ENCODE data around the gene TRPM3.

Gene TRPM3

DNA sequence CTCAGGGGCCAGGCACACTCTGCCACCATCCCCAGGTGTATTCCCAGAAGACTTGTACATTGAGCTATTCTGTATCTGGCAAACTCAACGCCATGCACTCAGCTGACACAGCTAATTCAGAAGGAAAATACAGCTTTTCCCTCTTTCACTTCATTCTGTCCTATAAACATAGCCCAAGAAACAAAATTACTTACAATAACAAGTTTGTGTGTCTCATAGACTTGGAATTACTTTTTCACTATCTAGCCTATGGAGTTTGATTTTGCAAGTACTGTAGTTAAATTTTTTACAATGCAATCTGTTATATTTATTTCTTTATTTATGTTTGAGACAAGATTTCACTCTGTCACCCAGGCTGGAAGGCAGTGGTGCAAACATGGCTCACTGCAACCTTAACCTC is 581.9 kb downstream of the TRPM3 start:
- no peak for DNase-seq

- no peak for DNase-seq
Observed at GRCh38 chr9:70539001-70539400, 582.4 kb downstream of the TRPM3 start.

DNA sequence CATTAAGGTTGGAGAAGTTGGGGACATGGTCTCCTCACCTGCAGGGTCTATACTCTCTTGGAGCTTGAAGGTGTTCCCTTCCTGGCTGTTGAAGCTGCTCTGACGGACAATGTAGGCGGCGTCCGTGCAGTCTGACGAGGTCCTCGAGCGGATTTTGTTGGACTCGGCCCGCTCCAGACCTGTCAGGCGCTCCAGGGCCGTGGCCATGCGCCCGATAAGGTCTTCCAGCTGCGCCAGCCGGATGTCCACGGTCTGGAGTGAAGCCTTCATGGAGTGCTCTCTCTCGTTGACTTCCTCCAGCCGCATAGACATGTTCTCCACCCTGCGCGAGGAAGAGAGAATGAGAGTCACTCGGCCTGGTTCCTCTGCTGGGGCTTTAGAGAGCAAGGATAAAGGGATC is 584.3 kb downstream of the TRPM3 start:
- DNase-seq = no peak

DNA sequence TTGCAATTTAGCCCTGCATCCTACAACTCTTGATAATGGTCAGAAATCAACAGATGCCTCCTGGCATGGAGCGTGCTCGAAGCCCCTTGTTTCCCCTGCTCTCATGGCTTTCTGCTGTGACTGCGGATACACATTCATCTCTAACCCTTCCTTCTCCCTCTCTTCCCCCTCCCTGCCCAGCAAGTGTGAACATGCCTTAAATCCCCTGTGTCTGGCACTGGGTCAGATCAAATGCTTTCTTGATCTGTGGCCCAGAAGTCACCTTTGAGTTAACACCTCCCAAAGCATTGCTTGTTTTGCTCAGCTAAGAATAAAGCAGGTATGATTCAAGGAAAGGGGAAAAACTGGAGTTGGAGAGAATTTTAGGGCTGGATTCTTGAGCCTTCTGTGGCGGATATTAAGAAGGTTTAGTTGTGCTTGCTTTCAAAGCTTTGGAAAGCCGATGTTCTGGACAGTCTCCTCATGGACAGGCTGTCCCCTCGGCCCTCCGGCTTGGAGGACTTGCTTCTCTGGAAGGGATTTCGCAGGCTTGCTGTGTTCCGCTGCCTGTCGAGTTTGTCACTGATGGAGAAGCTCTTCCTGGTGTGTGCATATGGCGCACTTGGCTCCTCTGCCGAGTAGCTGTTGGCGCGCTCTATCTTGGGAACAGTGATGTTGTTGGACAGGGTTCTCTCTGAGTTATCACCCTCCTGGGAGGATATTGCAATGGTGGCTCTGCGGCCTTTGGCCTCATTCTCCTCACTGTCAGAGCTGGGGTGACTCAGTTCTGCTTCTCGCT is 585.7 kb downstream of the TRPM3 start:
- DNase-seq = no peak

GRCh38 chr9:70534471-70534870 is 587.0 kb downstream of the TRPM3 start:
- DNase-seq = no peak

GRCh38 chr9:70534061-70534460 is 587.4 kb downstream of the TRPM3 start:
- DNase-seq = no peak

- no peak for DNase-seq
Observed at GRCh38 chr9:70533492-70533891, 587.9 kb downstream of the TRPM3 start.

DNA sequence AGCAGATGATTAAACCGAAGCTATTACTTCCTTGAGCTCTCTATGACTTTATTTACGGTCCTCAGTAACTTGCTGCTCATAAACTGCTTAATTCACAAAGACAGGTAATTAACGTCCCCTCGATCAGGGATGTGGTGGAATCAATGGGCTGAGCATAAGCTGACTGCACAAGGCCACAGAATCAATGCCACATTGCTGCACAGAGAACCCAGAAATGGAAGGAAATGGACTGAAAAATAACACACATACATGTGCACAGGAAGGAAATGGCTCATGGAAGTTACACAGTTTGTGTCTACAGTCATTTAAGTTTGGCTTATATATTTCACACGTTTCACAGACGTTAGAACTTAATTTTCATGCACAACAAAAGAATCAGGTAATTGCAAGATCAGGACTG is 588.7 kb downstream of the TRPM3 start:
- DNase-seq = no peak

DNA sequence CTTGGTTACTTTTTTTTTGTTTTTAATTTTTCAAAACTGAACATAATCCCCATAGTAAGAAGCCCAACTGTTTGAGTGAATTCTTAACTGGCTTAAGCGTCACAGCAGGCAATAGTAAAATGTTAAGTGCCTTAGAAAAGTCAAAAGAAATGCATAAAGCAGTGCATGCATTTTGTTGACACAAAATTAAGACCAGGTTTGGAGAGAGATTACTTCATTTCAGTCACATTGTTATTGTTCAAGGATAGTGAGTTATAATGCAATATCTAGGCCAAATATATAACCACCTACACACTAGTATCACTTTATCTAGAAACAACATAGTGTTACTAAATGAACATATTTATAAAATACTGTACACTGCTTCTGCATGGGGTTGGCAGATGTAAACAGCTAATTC is 590.1 kb downstream of the TRPM3 start:
- DNase-seq = no peak

DNA sequence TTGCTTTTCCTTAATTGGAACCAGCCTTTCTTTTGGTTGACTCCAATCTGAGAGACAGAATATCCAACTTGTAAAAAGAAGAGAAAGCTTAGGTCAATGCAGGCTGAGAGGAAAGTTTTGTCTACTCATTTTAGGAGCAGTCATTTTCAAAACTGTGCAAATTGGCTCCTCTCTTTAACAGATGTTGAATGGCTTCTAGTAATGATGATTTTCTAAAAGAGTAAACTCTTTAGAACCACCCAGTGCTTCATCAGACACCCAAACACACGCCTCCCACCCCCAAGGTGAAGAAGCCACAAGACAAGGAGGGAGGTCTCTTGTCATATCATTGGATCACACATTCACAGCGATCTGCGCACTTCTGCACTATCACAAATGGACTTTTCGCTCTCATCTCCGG is 590.7 kb downstream of the TRPM3 start:
- DNase-seq = no peak

GRCh38 chr9:70529833-70530232 is 591.6 kb downstream of the TRPM3 start:
- no peak for DNase-seq

DNA sequence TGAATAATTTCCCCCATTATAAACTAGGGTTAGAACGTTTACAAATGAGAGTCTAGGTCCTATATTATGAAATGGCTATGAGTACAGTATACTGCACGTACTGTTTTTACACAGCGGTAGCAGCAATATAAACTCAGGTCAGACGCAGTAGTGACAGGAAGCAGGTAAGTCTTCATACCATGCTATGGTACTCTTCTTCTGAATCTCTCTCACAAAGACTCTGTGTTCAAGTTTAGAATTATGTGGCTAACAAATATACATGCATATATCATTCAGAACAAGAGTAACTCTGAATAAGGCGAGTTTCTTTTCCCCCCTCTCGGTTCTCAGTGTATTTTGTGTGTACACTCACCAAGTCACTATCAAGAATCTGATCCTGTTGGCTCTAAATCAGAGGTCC is 592.0 kb downstream of the TRPM3 start:
- no peak for DNase-seq

DNA sequence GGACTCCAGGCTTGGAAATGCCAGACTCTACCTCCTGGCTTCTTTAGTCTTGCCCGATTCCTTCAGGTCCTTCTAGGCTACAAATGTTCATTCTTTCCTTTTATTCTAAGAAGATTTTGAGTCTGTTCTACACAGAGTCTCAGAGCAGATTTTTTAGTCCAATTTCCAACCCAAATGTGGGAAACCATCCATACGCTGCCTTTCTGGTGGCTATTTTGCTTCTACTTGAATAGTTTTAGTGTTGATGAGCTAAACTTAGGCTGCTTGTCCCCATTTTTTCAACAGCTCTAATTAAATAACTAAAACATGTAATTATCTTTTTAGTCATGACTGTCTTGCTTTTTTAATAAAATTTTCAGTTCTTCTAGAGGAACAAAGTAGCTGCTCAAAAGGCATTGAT is 594.5 kb downstream of the TRPM3 start:
- no peak for DNase-seq

GRCh38 chr9:70525519-70525918 is 595.9 kb downstream of the TRPM3 start:
- no peak for DNase-seq

GRCh38 chr9:70519912-70520724 is 601.3 kb downstream of the TRPM3 start:
- peak; percentile 11 to 21 for DNase-seq

DNA sequence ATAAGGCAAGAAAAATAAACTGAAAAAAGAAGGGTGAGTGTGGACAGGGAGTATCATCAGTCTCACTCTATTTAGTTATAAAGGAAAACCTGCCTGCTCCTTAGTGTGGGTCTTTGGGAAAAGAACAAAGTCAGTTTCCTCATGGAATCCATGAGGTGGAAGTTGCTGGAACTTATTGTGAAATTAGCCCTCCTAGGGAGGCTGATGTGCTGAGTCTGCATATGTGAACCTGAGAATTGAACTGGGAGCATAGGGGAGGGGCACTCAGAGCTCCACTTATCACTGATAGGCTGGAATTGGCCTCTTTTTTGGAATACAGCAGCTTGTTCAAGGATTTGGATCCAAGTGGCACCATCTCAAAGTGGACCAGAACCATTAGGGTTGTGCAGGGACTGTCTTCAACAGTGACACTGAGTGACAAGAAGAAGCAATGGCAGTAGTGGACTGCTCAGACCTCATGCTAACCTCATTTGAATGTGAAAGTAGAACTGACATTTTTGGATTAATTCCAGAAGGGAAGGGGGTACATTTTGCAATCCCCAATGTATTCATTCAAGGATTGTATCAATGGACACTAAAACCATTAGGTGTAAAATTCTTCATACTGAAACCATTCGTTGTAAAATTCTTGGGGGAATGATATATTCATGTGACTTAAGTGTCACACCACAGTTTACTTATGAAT is 603.4 kb downstream of the TRPM3 start:
- DNase-seq = no peak

DNA sequence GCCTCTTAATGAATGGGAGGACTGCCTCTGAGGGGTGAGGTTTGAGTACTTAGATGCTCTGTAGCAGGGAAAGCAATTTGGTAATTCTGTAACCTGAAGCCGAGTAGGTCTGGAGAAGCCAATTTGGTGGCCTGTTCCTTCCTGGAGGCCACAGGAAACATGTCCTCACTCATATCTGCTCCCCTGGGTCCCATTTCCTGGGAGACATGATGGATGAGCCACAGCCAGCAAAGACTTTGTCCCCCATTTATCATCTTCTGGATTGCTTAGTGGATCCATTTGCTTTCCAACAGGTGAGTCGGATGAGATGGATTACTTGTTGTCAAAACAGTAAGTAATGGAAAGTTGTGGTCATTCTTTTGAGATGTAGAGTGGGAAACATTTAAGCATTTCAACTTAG is 607.1 kb downstream of the TRPM3 start:
- no peak for DNase-seq

DNA sequence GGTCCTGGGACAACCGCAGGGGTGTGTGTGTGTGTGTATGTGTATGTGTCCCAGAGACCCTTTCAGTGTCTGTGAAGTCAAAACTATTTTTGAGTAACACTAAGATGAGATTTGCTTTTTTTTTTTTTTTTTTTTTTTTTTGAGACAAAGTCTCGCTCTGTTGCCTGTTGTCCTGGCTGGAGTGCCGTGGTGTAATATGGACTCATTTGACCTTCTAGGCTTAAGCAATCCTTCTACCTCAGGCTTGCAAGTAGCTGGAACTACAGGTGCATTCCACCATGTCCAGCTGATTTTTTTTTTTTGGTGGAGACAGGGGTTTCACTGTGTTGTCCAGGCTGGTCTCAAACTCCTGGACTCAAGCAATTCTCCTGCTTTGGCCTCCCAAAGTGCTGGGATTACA is 609.6 kb downstream of the TRPM3 start:
- no peak for DNase-seq

- DNase-seq = peak; percentile 49 to 60
Observed at GRCh38 chr9:70510157-70510770, 611.2 kb downstream of the TRPM3 start.

DNA sequence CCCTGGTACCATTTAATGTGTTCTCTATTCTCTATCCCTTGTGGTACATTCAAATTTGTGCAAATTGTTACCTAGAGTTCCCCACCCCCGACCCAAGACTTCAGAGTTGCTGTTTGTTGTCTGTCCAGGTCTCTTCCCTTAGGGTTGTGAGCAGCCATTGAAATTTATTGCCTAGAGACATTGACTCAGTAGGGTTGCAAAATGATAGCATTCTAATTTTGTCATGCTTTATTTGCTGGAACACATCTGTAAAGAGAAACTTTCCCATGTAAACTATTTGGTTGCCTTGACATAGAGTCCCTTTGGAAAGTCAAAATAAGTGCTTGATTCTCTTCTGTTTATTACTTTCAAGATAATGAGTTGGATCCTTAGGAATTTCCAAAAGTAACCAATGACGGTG is 615.3 kb downstream of the TRPM3 start:
- DNase-seq = no peak

DNA sequence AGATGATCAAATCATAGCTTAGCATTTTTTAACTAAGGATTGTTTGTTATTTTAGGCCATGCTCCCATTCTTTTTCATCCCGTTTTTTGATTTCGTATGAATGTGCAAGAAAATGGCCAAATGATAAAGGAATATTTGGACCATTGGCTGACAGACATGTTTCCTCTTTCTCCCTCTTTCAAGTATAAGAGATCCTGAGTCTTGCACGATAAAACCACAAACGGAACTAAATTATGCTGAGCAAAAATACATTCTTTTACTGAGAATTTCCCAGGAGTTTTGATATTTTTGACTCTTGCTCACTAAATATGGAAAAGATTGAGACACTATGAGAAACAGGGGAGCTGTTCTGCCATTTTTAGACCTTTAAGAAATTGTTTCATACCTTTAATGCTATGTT is 616.6 kb downstream of the TRPM3 start:
- no peak for DNase-seq

DNA sequence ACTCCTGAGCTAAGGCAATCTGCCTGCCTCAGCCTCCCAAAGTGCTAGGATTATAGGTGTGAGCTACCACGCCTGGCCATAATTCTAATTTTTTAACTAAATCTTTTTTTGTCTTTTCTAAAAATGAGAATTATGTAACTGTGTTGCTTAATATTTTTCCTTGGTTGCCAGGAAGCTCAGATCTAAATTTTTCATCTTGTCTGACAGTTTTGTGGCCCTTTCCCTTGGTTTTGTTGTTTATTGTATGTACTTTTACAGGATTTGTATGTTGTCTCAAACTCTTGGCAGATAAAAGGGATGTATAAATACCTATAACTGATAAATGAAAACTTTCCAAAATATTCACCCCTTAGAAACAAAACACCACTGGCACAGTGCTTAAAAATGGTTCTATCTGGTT is 618.7 kb downstream of the TRPM3 start:
- DNase-seq = no peak

- DNase-seq = no peak
Observed at GRCh38 chr9:70500793-70501192, 620.6 kb downstream of the TRPM3 start.
